ENCODE measurements around the gene OR8B3. TPM values are rescaled to one million over a fixed set of nuclear protein-coding genes. Genes with fewer than 3 reads are reported as not detected.

Gene OR8B3, protein sequence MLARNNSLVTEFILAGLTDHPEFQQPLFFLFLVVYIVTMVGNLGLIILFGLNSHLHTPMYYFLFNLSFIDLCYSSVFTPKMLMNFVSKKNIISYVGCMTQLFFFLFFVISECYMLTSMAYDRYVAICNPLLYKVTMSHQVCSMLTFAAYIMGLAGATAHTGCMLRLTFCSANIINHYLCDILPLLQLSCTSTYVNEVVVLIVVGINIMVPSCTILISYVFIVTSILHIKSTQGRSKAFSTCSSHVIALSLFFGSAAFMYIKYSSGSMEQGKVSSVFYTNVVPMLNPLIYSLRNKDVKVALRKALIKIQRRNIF
- not detected in 2 replicates for total RNA-seq

- DNase-seq (ENCODE audit: low spot score): no peak
- no peak within 1 kb of the TSS for H3K27ac Mint-ChIP-seq
- no peak within 1 kb of the TSS for H3K4me3 Mint-ChIP-seq
- no peaks in the 10 kb centered on the region for H3K9me3 Mint-ChIP-seq
- no peaks in the 10 kb centered on the region for H3K27me3 Mint-ChIP-seq (ENCODE audit: insufficient read depth)
- intact Hi-C loops (cut with micrococcal nuclease): no loop called here
- H3K36me3 Mint-ChIP-seq (ENCODE audit: low read depth): no peaks in the 10 kb centered on the region
- no peaks in the 10 kb centered on the region for H3K4me1 Mint-ChIP-seq (ENCODE audit: low read depth)
Measured at GRCh38 chr11:124398924-124399323, at the start of gene OR8B3. OR8B3 (minus strand) TSS chr11:124399024; CDS start chr11:124397351, 1,673 bp downstream.

GRCh38 chr11:124446916-124447315 lies 48.1 kb upstream of the OR8B3 start:
- intact Hi-C loops (cut with micrococcal nuclease): no loop called here
- Mint-ChIP-seq H3K27me3 (ENCODE audit: insufficient read depth) (no peaks in the 10 kb centered on the region), H3K4me1 (ENCODE audit: low read depth) (no peaks in the 10 kb centered on the region), H3K27ac (no peak overlapping the region), H3K4me3 (no peak overlapping the region), H3K36me3 (ENCODE audit: low read depth) (no peaks in the 10 kb centered on the region), H3K9me3 (no peaks in the 10 kb centered on the region)
- DNase-seq (ENCODE audit: low spot score): no peak

- no peaks in the 10 kb centered on the region for H3K36me3 Mint-ChIP-seq (ENCODE audit: low read depth)
- H3K27ac Mint-ChIP-seq: no peak within 1 kb of the TSS
- H3K9me3 Mint-ChIP-seq: no peaks in the 10 kb centered on the region
- no peaks in the 10 kb centered on the region for H3K27me3 Mint-ChIP-seq (ENCODE audit: insufficient read depth)
- no peak within 1 kb of the TSS for H3K4me3 Mint-ChIP-seq
- H3K4me1 Mint-ChIP-seq (ENCODE audit: low read depth): no peaks in the 10 kb centered on the region
- intact Hi-C loops (cut with micrococcal nuclease): no loop called here
- DNase-seq (ENCODE audit: low spot score): no peak
Measured at GRCh38 chr11:124445646-124446150, 46.9 kb upstream of the OR8B3 start, which contains the start of gene OR8B8. OR8B8 (minus strand) TSS chr11:124445696; CDS start chr11:124441085, 4,611 bp downstream.

- Mint-ChIP-seq H3K4me1 (ENCODE audit: low read depth) (no peaks in the 10 kb centered on the region), H3K27ac (no peak overlapping the region), H3K9me3 (no peaks in the 10 kb centered on the region), H3K36me3 (ENCODE audit: low read depth) (no peaks in the 10 kb centered on the region), H3K4me3 (no peak overlapping the region), H3K27me3 (ENCODE audit: insufficient read depth) (no peaks in the 10 kb centered on the region)
- intact Hi-C loops (cut with micrococcal nuclease): no loop called here
- DNase-seq (ENCODE audit: low spot score): no peak
Measured at GRCh38 chr11:124442847-124443246, 44.0 kb upstream of the OR8B3 start.

- no peak overlapping the region for H3K27ac Mint-ChIP-seq
- no peaks in the 10 kb centered on the region for H3K27me3 Mint-ChIP-seq (ENCODE audit: insufficient read depth)
- no peak overlapping the region for H3K4me3 Mint-ChIP-seq
- DNase-seq (ENCODE audit: low spot score): no peak
- intact Hi-C loops (cut with micrococcal nuclease): no loop called here
- no peaks in the 10 kb centered on the region for H3K36me3 Mint-ChIP-seq (ENCODE audit: low read depth)
- no peaks in the 10 kb centered on the region for H3K4me1 Mint-ChIP-seq (ENCODE audit: low read depth)
- H3K9me3 Mint-ChIP-seq: no peaks in the 10 kb centered on the region
Measured at GRCh38 chr11:124442442-124442841, 43.6 kb upstream of the OR8B3 start.

DNA sequence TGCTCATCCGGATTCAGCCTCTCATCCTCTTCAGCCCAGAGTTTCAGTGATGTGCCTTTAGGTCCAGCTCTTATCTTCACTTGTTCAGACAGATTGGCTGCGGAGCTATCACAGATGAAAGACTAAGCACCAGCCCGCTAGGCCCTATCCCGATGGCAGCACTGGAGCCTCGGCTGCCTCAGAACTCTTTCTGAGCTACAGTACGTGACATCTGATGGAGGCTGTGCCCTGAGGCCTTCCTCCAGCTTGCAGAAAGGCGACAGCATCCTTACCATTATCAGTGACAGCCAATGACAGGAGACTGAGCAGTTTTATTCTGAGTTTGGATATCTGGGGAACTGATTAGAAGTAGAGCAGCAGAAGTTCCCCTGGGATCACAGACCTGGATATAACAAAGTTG lies 42.7 kb upstream of the OR8B3 start:
- Mint-ChIP-seq H3K9me3 (no peaks in the 10 kb centered on the region), H3K4me3 (no peak overlapping the region), H3K36me3 (ENCODE audit: low read depth) (no peaks in the 10 kb centered on the region), H3K27me3 (ENCODE audit: insufficient read depth) (no peaks in the 10 kb centered on the region), H3K4me1 (ENCODE audit: low read depth) (no peaks in the 10 kb centered on the region), H3K27ac (no peak overlapping the region)
- DNase-seq (ENCODE audit: low spot score): no peak
- intact Hi-C loops (cut with micrococcal nuclease): no loop called here

DNA sequence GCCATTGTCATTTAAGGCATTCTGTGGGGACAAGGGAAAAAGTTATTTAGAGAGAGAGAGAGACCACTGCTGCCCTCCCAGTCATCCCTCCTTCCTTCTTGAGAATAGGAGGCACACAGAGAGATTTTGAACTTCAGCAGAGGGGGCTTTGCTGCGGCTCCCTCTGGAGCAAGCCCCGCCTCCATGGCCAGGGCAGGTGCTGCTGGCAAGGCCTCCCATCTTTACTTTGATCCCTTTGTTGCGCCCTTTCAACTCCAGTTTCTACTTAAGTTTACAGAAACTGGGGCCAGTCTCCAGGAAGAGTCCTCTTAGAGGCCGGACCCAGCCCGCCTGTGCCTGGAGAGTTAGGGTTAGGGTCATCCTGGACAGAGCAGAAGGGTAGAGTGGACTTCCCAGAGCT lies 42.3 kb upstream of the OR8B3 start:
- Mint-ChIP-seq H3K4me3 (no peak overlapping the region), H3K27ac (no peak overlapping the region), H3K4me1 (ENCODE audit: low read depth) (no peaks in the 10 kb centered on the region), H3K36me3 (ENCODE audit: low read depth) (no peaks in the 10 kb centered on the region), H3K9me3 (no peaks in the 10 kb centered on the region), H3K27me3 (ENCODE audit: insufficient read depth) (no peaks in the 10 kb centered on the region)
- no peak for DNase-seq (ENCODE audit: low spot score)
- intact Hi-C loops (cut with micrococcal nuclease): no loop called here

- intact Hi-C loops (cut with micrococcal nuclease): no loop called here
- Mint-ChIP-seq H3K36me3 (ENCODE audit: low read depth) (no peaks in the 10 kb centered on the region), H3K27ac (no peak overlapping the region), H3K4me1 (ENCODE audit: low read depth) (no peaks in the 10 kb centered on the region), H3K27me3 (ENCODE audit: insufficient read depth) (no peaks in the 10 kb centered on the region), H3K9me3 (no peaks in the 10 kb centered on the region), H3K4me3 (no peak overlapping the region)
- no peak for DNase-seq (ENCODE audit: low spot score)
Measured at GRCh38 chr11:124440608-124441007, 41.8 kb upstream of the OR8B3 start.

DNA sequence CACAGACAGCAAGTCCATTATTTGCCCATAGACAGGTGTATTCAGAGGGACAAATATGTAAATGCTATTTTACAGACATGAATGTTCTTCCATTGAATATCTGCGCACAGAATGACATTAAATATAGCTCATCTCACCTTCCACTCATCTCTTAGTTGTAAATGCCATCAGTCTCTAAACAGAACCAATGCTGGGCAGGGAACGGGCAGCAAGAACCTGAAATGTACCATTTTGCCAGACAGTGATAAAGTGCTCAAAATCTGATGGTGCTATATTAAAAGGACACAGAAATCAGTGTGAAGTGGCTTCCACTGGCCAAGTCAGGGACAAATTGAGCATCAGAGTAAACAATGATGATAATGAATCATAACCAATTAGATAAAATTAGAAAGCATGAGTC lies 35.9 kb upstream of the OR8B3 start:
- Mint-ChIP-seq H3K9me3 (peaks cover under 1% of the 10 kb centered on the region), H3K36me3 (ENCODE audit: low read depth) (no peaks in the 10 kb centered on the region), H3K27ac (no peak overlapping the region), H3K27me3 (ENCODE audit: insufficient read depth) (peaks cover 2% of the 10 kb centered on the region), H3K4me1 (ENCODE audit: low read depth) (no peaks in the 10 kb centered on the region), H3K4me3 (no peak overlapping the region)
- DNase-seq (ENCODE audit: low spot score): no peak
- intact Hi-C loops (cut with micrococcal nuclease): no loop called here

DNA sequence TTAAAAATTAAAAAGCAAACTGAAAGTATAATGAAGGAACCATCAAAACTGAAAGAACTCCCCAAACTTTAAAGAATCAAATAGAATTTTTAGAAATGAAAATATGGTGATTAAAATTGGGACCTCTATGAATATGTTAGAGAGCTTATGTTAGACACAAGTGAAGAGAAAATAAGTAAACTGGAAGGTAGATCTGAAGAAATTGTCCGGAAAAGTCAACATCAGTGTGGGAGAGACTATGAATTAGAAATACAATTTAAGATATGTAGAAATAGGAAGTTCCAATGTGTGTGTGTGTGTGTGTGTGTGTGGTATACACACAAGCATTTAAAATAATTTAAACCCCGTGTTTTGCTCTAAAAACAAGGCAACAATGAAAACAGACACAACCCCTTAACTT lies 30.8 kb upstream of the OR8B3 start:
- no peak for DNase-seq (ENCODE audit: low spot score)
- Mint-ChIP-seq H3K27ac (no peak overlapping the region), H3K27me3 (ENCODE audit: insufficient read depth) (peaks cover 2% of the 10 kb centered on the region), H3K36me3 (ENCODE audit: low read depth) (no peaks in the 10 kb centered on the region), H3K4me1 (ENCODE audit: low read depth) (no peaks in the 10 kb centered on the region), H3K4me3 (no peak overlapping the region), H3K9me3 (peaks cover 4% of the 10 kb centered on the region)
- intact Hi-C loops (cut with micrococcal nuclease): no loop called here

- H3K27ac Mint-ChIP-seq: no peak within 1 kb of the TSS
- H3K9me3 Mint-ChIP-seq: peaks cover 1% of the 10 kb centered on the region
- intact Hi-C loops (cut with micrococcal nuclease): no loop called here
- H3K36me3 Mint-ChIP-seq (ENCODE audit: low read depth): no peaks in the 10 kb centered on the region
- DNase-seq (ENCODE audit: low spot score): no peak
- no peaks in the 10 kb centered on the region for H3K4me1 Mint-ChIP-seq (ENCODE audit: low read depth)
- no peak within 1 kb of the TSS for H3K4me3 Mint-ChIP-seq
- peaks cover 8% of the 10 kb centered on the region for H3K27me3 Mint-ChIP-seq (ENCODE audit: insufficient read depth)
Measured at GRCh38 chr11:124424384-124424921, 25.6 kb upstream of the OR8B3 start, which contains the start of gene OR8B4. OR8B4 (minus strand) TSS chr11:124424871; CDS start chr11:124424871, 0 bp downstream.

DNA sequence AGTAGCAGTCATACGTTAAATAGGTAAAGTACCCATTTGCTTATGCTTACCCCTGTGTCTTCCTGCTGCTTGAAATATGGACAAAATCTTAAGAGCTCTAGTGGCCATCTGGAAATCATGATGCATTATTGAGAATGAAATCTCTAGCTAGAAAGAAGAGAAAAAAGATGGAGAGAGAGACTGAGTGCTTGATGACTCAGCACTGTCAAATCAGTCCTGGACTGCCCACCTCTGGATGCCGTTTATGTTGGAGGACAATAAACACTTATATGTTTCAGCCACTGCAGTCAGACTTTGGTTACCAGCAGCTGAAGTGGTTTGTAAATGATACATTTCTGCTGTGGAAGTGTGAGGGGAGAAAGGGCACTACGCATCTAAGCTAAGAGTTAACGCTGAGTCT lies 22.2 kb upstream of the OR8B3 start:
- no peaks in the 10 kb centered on the region for H3K4me1 Mint-ChIP-seq (ENCODE audit: low read depth)
- intact Hi-C loops (cut with micrococcal nuclease): no loop called here
- DNase-seq (ENCODE audit: low spot score): no peak
- no peaks in the 10 kb centered on the region for H3K9me3 Mint-ChIP-seq
- H3K27me3 Mint-ChIP-seq (ENCODE audit: insufficient read depth): peaks cover 10% of the 10 kb centered on the region
- H3K4me3 Mint-ChIP-seq: no peak overlapping the region
- no peak overlapping the region for H3K27ac Mint-ChIP-seq
- H3K36me3 Mint-ChIP-seq (ENCODE audit: low read depth): no peaks in the 10 kb centered on the region

GRCh38 chr11:124415356-124415923 lies 16.6 kb upstream of the OR8B3 start:
- H3K9me3 Mint-ChIP-seq: no peaks in the 10 kb centered on the region
- H3K36me3 Mint-ChIP-seq (ENCODE audit: low read depth): no peaks in the 10 kb centered on the region
- no peak overlapping the region for H3K4me3 Mint-ChIP-seq
- no peak overlapping the region for H3K27ac Mint-ChIP-seq
- no peaks in the 10 kb centered on the region for H3K4me1 Mint-ChIP-seq (ENCODE audit: low read depth)
- DNase-seq (ENCODE audit: low spot score): no peak
- intact Hi-C loops (cut with micrococcal nuclease): loop anchor here (1.0 kb wide), 2 partner anchors 171 to 422 kb away; no protein-coding TSS in a partner anchor
- H3K27me3 Mint-ChIP-seq (ENCODE audit: insufficient read depth): peaks cover 7% of the 10 kb centered on the region
